Prostate gland (tissue), 2 donors: ENCODE results near the gene TARS1.

Source experiments
- CTCF ChIP-seq, 4 experiments: fragments of 200-600 bp in 2 of 4; fragments of 450-650 bp in 2 of 4; sonication (generic) in 2 of 4; IDR thresholded peaks; 1 replicate in 3 of 4; 2 replicates in 1 of 4; pipeline ENCODE4 v1.5.1; 2016 to 2019; ENCODE audit warnings: antibody characterized with exemption in 4 of 4, mild to moderate bottlenecking in 2 of 4, moderate library complexity in 2 of 4
- POLR2A ChIP-seq: fragments of 450-650 bp; IDR thresholded peaks from one replicate; pipeline ENCODE4 v1.6.1; 2016; ENCODE audit warnings: antibody characterized with exemption, mild to moderate bottlenecking
- POLR2AphosphoS5 ChIP-seq: sonication (generic); formaldehyde crosslinking; IDR thresholded peaks from one replicate; pipeline ENCODE4 v1.6.1; 2017; ENCODE audit warnings: antibody characterized with exemption

- no peak for TF ChIP-seq CTCF (IDR thresholded peaks at IDR 0.05)
- no peak for TF ChIP-seq POLR2A
- no peak for TF ChIP-seq POLR2AphosphoS5
Measured at GRCh38 chr5:33513462-33514185, 72.9 kb downstream of the TARS1 start.
